ENCODE results near the gene DPEP1.
"Not testable (repeated sequence)": the region's sequence is repeated elsewhere in the genome, so short reads cannot be mapped to it uniquely, and the experiment has no call there.

DPEP1 gene

GRCh38 chr16:89621698-89622409 is 8.4 kb downstream of the DPEP1 start:
- no peak for DNase-seq

DNA sequence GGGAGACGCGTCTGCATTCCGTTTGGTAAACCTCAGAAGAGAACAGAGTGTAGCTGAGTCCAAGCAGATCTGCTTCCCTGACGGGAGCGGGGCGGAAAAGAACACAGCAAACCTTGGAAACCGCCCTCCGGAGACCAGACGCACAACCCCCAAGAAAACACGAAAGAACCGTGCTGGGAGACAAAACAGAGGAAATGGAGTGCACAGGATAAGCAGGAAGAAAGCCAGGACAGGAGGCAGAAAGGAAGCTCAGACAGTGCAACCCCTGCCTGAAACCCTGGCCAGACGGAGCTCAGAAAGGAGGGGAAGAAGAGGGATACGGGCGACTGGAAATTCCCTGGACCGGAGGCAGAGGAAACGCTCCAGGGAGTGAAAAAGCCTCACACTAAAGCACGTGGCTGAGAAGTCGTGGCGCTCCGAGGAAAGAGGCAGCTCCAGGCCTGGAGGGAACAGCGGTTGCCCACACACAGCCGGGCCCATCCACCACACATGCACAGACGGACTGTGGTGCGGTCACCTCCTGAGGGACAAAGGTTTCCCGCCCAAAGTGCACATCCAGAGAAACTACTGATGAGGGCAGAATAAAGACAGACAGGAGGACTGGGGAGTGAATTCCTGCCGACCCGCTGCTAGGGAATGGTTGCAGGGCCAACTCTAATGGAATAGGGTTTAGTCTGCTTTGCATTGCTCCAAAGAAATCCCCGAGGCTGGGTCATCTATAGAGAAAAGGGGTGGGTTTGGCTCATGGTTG is 10.2 kb downstream of the DPEP1 start:
- no peak for DNase-seq

DNA sequence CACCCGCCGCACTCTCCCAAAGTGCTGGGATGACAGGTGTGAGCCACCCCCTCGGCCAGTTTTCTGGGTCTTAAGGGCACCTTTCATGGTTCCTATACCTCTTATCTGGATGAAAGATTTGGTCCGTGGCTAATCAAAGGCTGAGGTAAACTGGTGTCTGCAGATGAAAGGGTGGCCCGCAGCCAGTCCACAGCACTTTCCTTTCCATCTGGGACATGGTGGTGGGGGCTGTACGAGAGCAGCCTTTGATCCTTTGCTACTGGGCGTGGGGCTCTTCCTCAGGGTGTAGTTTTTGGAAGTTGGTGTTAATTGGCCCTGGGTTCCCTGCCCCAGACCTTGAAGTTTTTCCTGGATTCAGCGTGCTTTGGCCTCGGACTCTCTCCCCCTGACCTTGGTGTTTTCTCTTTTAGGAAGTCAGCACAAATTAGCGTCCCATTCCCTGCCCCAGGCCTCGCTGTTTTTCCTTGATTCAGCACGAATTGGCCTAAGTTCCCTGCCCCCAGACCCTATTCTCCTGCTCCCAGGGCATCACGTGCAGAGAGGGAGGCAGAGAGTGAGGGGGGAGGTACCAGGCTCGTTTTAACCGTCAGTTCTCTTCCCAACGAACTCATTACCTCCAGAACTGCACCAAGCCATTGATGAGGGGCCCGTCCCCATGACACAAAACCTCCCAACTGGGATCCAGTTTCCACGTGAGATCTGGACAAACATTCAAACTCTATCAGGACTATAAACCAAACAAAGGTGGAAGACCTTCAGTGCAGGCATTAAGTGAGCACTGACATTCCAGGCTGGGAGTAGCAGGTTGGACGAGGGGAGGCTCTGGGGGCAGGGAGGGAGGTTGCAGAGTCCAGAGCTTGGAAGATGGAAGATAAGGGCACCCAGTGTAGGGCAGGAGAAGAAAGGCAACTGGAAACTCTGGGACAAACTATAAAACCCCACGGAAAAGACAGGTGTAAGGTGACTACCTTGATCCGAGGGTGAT is 11.6 kb downstream of the DPEP1 start:
- DNase-seq = no peak

DNA sequence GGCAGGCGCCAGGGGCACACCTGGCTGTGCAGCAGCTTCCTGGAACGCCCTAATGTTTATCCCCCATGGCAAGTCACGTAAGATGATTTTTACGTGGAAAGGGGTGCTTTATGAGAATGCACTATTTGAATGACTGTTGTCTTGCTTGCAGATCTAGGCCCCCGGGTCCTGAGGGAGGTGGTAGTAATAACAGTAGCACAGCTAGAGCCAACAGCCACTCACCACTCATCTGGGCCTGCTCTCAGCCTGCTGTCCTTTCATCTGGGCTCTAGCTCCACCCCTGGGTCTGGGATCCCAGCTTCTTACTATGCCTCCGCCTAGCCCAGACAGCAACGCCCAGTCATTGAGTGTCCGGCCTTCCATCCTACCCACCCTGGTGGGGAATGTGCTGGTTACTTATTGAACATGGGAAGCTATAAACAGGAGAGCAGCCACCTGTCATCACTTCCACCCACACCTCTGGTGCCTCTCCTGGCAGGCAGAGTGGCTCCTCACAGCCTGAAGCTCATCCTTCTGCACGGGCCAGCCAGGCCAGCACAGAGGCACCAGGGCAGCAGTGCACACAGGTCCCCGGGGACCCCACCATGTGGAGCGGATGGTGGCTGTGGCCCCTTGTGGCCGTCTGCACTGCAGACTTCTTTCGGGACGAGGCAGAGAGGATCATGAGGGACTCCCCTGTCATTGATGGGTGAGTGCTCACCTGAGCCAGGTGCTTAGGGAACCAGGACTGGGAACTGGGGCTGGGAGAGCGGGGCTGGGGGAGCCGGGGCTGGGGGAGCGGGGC is 16.6 kb downstream of the DPEP1 start:
- DNase-seq = no peak

DNA sequence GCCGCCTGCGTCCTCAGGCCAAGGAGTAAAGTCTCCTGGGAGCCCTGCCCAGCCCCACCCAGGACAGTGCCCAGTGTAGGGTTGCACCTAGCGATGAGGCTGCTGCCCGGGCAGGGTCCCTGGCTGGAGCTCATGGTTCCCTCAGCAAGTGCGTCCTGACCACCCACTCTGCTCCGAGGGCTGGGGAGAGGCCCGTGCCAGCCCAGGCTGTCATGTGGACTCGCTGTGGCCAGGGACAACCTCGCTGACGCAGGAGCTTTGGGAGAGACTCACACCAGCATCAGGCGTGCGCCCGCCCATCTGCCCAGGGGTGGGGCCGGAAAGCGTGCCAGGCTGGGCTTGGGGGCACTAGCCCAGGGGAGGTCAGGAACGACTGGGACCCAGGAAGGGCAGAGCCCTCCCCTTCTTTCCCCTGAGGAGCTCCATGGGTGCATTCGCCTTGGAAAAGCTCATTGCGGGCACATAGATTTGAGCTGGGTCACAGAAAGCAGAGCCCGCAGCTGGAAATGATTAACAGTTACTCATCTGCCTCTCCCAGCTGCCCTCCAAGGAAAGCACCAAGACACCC is 19.7 kb downstream of the DPEP1 start:
- DNase-seq = no peak

GRCh38 chr16:89634463-89635385 is 21.3 kb downstream of the DPEP1 start:
- not testable (repeated sequence) for DNase-seq

GRCh38 chr16:89636663-89637062 is 23.2 kb downstream of the DPEP1 start:
- no peak for DNase-seq

DNA sequence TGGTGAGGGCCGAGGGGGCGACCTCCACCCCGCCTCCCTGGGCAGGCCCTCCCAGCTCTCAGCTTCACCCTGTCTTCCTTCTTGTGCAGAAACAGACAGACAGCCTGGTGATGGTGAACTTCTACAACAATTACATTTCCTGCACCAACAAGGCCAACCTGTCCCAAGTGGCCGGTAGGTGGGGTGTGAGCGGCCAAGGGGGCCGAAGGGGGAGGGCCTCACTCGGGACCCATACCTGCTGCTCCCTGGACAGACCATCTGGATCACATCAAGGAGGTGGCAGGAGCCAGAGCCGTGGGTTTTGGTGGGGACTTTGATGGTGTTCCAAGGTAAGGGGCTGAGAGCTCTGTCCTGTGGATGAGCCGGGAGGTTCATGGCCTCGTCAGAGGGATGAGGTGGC is 23.9 kb downstream of the DPEP1 start:
- DNase-seq = no peak

- DNase-seq = no peak
These were observed 25.0 kb downstream of the DPEP1 start for GRCh38 chr16:89638455-89638854.

DNA sequence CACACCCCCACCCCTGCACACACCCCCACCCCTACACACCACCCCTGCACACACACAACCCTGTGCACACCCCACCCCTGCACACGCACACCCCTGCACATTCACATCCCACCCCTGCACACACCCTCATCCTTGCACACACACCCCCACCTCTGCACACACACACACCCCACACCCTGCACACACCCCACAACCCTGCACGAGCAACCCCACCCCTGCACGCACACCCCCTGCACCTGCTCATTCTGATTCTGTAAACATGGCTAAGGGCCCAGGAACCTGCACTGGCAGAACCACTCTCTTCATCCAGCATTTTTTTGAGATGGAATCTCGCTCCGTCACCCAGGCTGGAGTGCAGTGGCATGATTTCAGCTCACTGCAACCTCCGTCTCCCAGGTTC is 25.9 kb downstream of the DPEP1 start:
- DNase-seq = no peak

DNA sequence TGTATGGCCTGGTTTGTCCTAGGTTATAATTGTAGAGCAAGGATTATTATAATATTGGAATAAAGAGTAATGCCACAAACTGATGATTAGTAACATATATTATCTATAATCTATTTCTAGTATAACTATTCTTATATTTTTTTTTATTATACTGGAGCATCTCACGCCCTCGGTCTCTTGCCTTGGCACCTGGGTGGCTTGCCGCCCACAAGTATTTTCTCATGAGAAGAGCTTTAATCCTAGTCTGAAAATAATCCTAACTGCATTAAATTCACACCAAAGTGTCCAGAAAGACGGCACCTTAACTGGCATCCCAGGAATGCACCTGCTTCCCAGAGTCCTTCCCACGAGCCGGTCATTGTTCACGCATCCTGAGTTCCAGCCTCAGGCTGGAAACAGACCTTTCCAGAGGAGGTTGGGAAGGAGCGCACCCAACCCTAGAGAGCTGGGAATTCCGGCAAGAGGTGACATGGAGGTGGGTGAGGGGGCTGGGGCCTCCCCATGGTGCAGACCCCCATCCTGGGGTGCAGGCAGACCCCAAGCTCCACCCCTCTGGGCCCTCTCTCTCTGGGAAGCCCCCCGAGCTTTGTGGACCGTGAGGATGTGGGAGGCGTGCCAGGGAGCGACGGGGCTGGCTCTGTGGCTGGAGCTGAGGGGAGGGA is 28.1 kb downstream of the DPEP1 start:
- DNase-seq = no peak

DNA sequence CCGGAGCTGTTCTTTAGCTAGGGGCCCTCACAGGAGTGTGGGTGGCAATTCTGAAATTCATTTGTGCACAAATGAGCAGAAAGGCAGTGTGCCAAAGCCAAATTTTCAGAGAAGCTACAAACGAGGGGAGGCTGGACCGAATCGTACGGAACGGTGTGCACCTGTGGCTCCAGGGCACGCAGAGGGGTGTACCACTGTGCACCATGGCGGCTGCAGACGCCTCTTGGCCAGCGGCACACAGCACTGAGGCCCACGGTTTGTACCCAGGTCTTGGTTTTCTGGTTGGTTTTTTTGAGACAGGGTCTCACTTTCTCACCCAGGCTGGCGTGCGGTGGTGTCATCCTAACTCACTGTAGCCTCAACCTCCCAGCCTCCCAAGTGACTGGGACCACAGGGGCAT is 29.1 kb downstream of the DPEP1 start:
- no peak for DNase-seq

GRCh38 chr16:89643769-89644300 is 30.4 kb downstream of the DPEP1 start:
- no peak for DNase-seq

- no peak for DNase-seq
These were observed 31.7 kb downstream of the DPEP1 start for GRCh38 chr16:89645122-89645521.

DNA sequence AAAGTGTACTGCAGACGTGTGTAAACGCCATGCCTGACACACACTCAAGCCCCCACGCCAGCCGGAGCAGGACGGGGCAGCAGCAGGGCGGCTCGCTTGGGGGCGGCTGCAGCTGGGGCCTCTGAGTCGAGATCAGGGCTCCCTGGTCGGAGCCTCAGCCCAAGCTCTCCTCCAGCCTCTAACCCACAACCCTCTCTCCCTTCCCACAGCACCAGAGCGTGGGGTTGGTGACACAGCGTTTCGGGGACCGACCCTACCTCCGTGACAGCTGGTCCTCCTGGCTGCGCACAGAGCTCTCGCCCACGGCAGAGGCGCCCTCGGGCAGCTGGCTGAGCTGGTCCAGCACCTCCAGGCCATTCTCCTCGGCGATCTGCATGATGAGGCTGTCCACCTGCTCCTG is 32.8 kb downstream of the DPEP1 start:
- no peak for DNase-seq

DNA sequence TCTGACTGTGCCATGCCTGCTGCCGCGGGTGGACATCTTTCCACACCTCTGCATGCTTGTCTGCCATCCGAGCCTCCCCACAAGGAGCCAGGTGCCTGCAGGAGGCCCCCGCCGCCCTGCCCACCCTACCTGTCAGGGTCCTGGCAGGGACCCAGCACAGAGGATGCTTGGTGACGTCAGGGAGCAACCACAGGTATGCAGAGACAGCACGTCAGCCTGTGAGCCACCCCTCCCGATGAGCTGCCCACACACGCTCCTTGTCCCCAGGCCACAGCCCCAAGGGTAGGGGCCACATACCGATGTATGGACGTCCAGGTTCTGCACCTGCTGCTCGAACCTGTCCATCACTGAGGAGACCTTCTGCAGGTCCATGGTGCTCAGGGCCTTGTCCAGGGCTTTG is 33.5 kb downstream of the DPEP1 start:
- no peak for DNase-seq

DNA sequence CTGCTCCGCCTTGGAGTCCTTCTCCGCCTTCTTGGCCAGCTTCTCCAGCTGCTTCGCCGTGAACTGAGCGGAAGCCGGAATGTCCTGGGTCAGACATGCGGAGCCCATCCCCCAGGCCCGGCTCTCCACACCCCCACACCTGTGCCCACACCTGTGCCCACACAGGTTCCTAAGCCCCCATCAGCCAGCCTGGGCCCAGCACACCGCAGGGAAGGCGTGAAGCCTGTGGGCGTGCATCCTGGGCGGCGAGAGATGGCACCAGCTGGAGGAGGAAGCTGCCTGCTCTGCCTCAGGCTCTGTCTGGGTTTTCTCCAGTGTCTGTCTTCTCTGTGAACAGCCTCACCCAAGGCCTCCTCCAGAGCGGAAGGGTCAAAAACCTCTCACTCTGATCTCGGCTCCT is 38.1 kb downstream of the DPEP1 start:
- no peak for DNase-seq

- DNase-seq = no peak
These were observed 40.3 kb downstream of the DPEP1 start for GRCh38 chr16:89653656-89654295.

GRCh38 chr16:89655062-89655643 is 41.7 kb downstream of the DPEP1 start:
- DNase-seq = no peak

Data from activated gamma-delta T cell treated with Interleukin-2 at 50 U/mL for 16 hours (primary cell).